Activated naive CD4-positive, alpha-beta T cell treated with anti-CD3 and anti-CD28 coated beads for 36 hours (primary cell): ENCODE measurements around the gene XRRA1. TPM values are rescaled to one million over a fixed set of nuclear protein-coding genes. Genes with fewer than 3 reads are reported as not detected.

Experiments used
- CTCF ChIA-PET: fragments of 350-600 bp; sonication (Branson Sonifier 250); formaldehyde crosslinking; loops from one replicate; lab custom pipeline; 2021; ENCODE audit warnings: antibody characterized with exemption; lab: Charles Lee
- DNase-seq: peaks from one replicate; pipeline ENCODE4 v3.0.0-alpha.2; 2020
- H3K27ac Mint-ChIP-seq: one replicate; pipeline ENCODE4 v1.8.0; 2021; ENCODE audit warnings: mild to moderate bottlenecking, mixed read lengths
- H3K27me3 Mint-ChIP-seq: one replicate; pipeline ENCODE4 v1.8.0; 2021; ENCODE audit warnings: low read depth, mixed read lengths
- H3K36me3 Mint-ChIP-seq: one replicate; pipeline ENCODE4 v1.8.0; 2021; ENCODE audit warnings: low read depth, mixed read lengths
- H3K4me1 Mint-ChIP-seq: one replicate; pipeline ENCODE4 v1.8.0; 2021; ENCODE audit warnings: low read depth, mixed read lengths
- H3K4me3 Mint-ChIP-seq: one replicate; pipeline ENCODE4 v1.8.0; 2021; ENCODE audit warnings: mild to moderate bottlenecking, moderate library complexity, mixed read lengths
- H3K9me3 Mint-ChIP-seq: one replicate; pipeline ENCODE4 v1.8.0; 2021; ENCODE audit warnings: mixed read lengths
- intact Hi-C: fragments of 100-400 bp; cut with micrococcal nuclease; formaldehyde crosslinking; loops from one replicate; pipeline ENCODE4 v1.15.1; 2023
- total RNA-seq, 2 experiments: library from RNA; stranded (reverse); gene quantifications; one replicate each; pipeline ENCODE4 v1.2.3, GENCODE V29; 2021

XRRA1 gene
- total RNA-seq, 2 experiments from 2014 or later = 5.0 to 9.5 TPM

DNA sequence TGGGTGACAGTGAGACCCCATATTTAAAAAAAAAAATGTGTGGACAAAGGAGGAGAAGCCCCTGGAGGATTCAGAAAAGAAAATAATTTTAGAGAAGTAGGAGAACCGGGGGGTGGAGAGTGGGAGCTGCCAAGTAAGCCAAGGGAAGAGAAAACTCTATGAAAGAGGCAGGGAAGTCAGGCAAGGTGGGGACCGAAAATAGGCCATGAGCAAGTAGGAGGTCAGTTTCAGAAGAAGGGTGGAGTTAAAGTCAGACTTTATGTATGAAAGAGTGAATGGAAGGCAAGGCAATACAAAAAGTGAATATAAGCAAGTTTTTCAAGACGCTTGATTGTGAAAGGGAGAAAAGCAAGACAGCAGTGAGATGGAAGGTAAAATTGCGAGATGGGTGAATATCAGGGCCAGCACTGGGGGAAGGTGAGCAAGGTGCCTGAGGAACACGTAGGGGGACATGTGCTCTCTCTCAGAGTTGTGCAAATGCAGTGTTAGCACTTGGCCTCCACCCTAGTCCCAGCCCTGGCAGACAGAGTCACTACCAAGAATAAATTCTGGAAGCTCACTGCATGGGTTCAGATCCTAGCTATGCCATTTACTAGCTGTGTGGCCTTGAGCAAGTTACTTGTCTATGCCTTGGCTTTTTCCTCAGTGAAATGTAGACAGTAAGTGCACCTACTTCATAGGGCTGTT lies 6.7 kb downstream of the XRRA1 start:
- H3K36me3 Mint-ChIP-seq = peaks cover 8% of the 10 kb centered on the region

GRCh38 chr11:74941492-74941891 lies 7.4 kb downstream of the XRRA1 start:
- Mint-ChIP-seq H3K4me1 (peaks cover 9% of the 10 kb centered on the region), H3K27ac (no peak overlapping the region), H3K36me3 (peaks cover 8% of the 10 kb centered on the region), H3K4me3 (no peak overlapping the region), H3K27me3 (no peaks in the 10 kb centered on the region), H3K9me3 (no peaks in the 10 kb centered on the region)
- intact Hi-C loops = loop anchor here (10.0 kb wide), 1 partner anchor 393 kb away; no protein-coding TSS in a partner anchor
- no peak for DNase-seq
- CTCF ChIA-PET = interaction anchor here (0.6 to 0.8 kb wide), 2 partner anchors 12 to 18 kb away, joined by 3 read pairs; no protein-coding TSS in a partner anchor

More for the DNA sequence above, 6.7 kb downstream of the XRRA1 start:
- Mint-ChIP-seq H3K4me1 (peaks cover 9% of the 10 kb centered on the region), H3K4me3 (no peak overlapping the region), H3K27me3 (no peaks in the 10 kb centered on the region), H3K9me3 (no peaks in the 10 kb centered on the region), H3K27ac (no peak overlapping the region)
- DNase-seq = no peak
- CTCF ChIA-PET = interaction anchor here (0.6 to 0.8 kb wide), 2 partner anchors 13 to 19 kb away, joined by 3 read pairs; no protein-coding TSS in a partner anchor
- intact Hi-C loops = loop anchor here (10.0 kb wide), 1 partner anchor 393 kb away; no protein-coding TSS in a partner anchor

DNA sequence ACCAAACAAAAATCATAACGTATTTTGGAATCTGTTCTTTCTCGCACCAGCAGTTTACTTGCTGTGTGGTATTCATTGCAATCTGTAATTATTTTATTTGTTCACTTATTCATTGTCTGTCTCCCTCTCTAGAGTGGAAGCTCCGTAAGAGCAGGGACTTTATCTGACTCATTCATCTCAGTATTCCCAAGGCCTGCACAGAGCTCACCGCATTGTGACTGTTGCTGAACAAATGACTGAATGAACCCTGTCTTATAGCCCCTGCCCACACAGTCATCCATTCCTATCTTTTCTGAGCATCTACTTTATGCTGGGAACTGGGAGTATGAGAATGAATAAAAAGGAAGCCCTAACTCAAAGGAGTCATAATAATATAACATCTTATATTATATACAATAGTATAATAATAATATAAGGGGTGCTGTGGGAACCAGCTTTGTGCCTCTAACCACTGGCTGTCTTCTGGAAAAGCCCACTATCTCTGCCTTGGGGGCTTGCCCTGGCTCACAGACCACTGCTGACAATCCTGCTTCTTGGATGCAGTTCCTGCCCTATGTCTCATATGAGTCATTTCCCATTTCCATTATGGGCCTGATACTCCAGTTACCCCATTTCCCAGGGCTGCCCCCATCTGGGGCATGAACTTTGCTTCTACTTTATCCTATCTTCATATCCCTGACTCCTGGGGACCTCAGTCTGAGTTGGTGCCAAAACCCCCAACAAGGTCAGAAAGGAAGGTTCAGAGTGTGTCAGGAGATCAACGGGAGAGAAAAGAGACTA lies 11.0 kb downstream of the XRRA1 start:
- intact Hi-C loops = no loop called here
- no peak overlapping the region for H3K4me3 Mint-ChIP-seq
- CTCF ChIA-PET = interaction anchor here (1.2 to 2.3 kb wide), 3 partner anchors 7 to 85 kb away, joined by 3 to 7 read pairs (median 6); no protein-coding TSS in a partner anchor
- peaks cover 8% of the 10 kb centered on the region for H3K36me3 Mint-ChIP-seq
- no peaks in the 10 kb centered on the region for H3K9me3 Mint-ChIP-seq
- H3K27me3 Mint-ChIP-seq = no peaks in the 10 kb centered on the region
- DNase-seq = no peak
- no peak overlapping the region for H3K27ac Mint-ChIP-seq
- H3K4me1 Mint-ChIP-seq = peaks cover 1% of the 10 kb centered on the region

GRCh38 chr11:74936976-74937375 lies 11.9 kb downstream of the XRRA1 start:
- H3K4me1 Mint-ChIP-seq = peaks cover 2% of the 10 kb centered on the region
- peaks cover 6% of the 10 kb centered on the region for H3K36me3 Mint-ChIP-seq
- H3K4me3 Mint-ChIP-seq = no peak overlapping the region
- no peaks in the 10 kb centered on the region for H3K27me3 Mint-ChIP-seq
- CTCF ChIA-PET = interaction anchor here (1.8 kb wide), 1 partner anchor 10 kb away, joined by 6 read pairs; no protein-coding TSS in a partner anchor
- no peak overlapping the region for H3K27ac Mint-ChIP-seq
- intact Hi-C loops = no loop called here
- no peak for DNase-seq
- no peaks in the 10 kb centered on the region for H3K9me3 Mint-ChIP-seq

- intact Hi-C loops = no loop called here
- Mint-ChIP-seq H3K27me3 (no peaks in the 10 kb centered on the region), H3K9me3 (no peaks in the 10 kb centered on the region), H3K27ac (no peak overlapping the region), H3K4me3 (no peak overlapping the region), H3K36me3 (peaks cover 5% of the 10 kb centered on the region), H3K4me1 (peaks cover 2% of the 10 kb centered on the region)
- DNase-seq = no peak
- CTCF ChIA-PET = interaction anchor here (1.0 to 1.8 kb wide), 2 partner anchors 10 to 269 kb away, joined by 3 to 6 read pairs; no protein-coding TSS in a partner anchor
These were observed 12.8 kb downstream of the XRRA1 start for GRCh38 chr11:74936087-74936486.

DNA sequence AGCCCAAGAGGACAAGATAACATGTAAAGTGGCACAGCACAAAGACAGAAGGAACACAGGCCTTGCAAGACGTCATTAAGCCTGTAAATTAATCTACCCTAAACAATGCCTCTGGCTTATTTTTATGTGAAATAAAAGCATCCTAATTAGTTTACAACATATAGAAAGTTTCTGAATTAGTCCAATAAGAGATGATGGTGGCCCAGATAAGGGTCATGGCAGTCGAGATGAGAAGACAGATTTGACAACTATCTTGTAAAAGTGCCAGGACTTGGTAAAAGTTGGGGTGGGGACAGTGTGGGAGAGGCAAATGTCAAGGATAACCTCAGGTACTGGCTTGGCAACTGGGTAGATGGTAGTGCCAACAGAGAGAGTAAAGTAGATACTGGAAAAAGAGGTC lies 13.6 kb downstream of the XRRA1 start:
- CTCF ChIA-PET = interaction anchor here (1.0 kb wide), 1 partner anchor 270 kb away, joined by 3 read pairs; no protein-coding TSS in a partner anchor
- intact Hi-C loops = no loop called here
- peaks cover 2% of the 10 kb centered on the region for H3K4me1 Mint-ChIP-seq
- H3K4me3 Mint-ChIP-seq = no peak overlapping the region
- DNase-seq = no peak
- H3K27me3 Mint-ChIP-seq = no peaks in the 10 kb centered on the region
- no peak overlapping the region for H3K27ac Mint-ChIP-seq
- H3K36me3 Mint-ChIP-seq = peaks cover 3% of the 10 kb centered on the region
- H3K9me3 Mint-ChIP-seq = no peaks in the 10 kb centered on the region

DNA sequence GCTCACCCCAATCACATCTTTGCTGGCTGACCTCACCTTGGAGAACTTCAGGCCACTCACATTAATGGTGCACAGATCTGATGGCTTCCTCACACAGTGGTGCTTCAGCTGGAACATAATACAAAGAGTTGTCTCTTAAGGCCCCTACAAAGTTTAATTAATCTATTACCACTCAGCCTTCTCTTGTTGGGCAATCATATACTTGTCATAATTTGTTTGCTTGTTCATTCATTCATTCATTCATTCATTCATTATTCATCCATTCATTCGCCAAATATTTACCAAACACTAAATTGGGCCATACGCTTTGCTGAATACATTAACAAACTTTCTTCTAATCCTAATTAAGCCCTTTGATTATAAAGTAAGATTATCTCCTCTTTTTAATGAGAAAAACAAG lies 15.1 kb downstream of the XRRA1 start:
- no peaks in the 10 kb centered on the region for H3K9me3 Mint-ChIP-seq
- H3K4me3 Mint-ChIP-seq = no peak overlapping the region
- intact Hi-C loops = no loop called here
- peaks cover 2% of the 10 kb centered on the region for H3K4me1 Mint-ChIP-seq
- peaks cover 2% of the 10 kb centered on the region for H3K36me3 Mint-ChIP-seq
- no peaks in the 10 kb centered on the region for H3K27me3 Mint-ChIP-seq
- no peak overlapping the region for H3K27ac Mint-ChIP-seq
- CTCF ChIA-PET = no interaction called here
- no peak for DNase-seq

GRCh38 chr11:74932797-74933196 lies 16.1 kb downstream of the XRRA1 start:
- Mint-ChIP-seq H3K9me3 (no peaks in the 10 kb centered on the region), H3K36me3 (peaks cover 2% of the 10 kb centered on the region), H3K27ac (no peak overlapping the region), H3K4me1 (peaks cover 2% of the 10 kb centered on the region), H3K27me3 (no peaks in the 10 kb centered on the region), H3K4me3 (no peak overlapping the region)
- intact Hi-C loops = no loop called here
- DNase-seq = no peak
- CTCF ChIA-PET = interaction anchor here (1.1 to 2.0 kb wide), 5 partner anchors 90 to 312 kb away, joined by 3 to 8 read pairs (median 3); no protein-coding TSS in a partner anchor

- H3K4me1 Mint-ChIP-seq = peaks cover 2% of the 10 kb centered on the region
- peaks cover 2% of the 10 kb centered on the region for H3K36me3 Mint-ChIP-seq
- H3K27ac Mint-ChIP-seq = no peak overlapping the region
- no peaks in the 10 kb centered on the region for H3K27me3 Mint-ChIP-seq
- CTCF ChIA-PET = interaction anchor here (0.5 to 2.0 kb wide), 11 partner anchors 22 to 881 kb away, joined by 3 to 8 read pairs (median 3); no protein-coding TSS in a partner anchor
- intact Hi-C loops = no loop called here
- no peaks in the 10 kb centered on the region for H3K9me3 Mint-ChIP-seq
- no peak for DNase-seq
- no peak overlapping the region for H3K4me3 Mint-ChIP-seq
These were observed 16.7 kb downstream of the XRRA1 start for GRCh38 chr11:74932169-74932568.

DNA sequence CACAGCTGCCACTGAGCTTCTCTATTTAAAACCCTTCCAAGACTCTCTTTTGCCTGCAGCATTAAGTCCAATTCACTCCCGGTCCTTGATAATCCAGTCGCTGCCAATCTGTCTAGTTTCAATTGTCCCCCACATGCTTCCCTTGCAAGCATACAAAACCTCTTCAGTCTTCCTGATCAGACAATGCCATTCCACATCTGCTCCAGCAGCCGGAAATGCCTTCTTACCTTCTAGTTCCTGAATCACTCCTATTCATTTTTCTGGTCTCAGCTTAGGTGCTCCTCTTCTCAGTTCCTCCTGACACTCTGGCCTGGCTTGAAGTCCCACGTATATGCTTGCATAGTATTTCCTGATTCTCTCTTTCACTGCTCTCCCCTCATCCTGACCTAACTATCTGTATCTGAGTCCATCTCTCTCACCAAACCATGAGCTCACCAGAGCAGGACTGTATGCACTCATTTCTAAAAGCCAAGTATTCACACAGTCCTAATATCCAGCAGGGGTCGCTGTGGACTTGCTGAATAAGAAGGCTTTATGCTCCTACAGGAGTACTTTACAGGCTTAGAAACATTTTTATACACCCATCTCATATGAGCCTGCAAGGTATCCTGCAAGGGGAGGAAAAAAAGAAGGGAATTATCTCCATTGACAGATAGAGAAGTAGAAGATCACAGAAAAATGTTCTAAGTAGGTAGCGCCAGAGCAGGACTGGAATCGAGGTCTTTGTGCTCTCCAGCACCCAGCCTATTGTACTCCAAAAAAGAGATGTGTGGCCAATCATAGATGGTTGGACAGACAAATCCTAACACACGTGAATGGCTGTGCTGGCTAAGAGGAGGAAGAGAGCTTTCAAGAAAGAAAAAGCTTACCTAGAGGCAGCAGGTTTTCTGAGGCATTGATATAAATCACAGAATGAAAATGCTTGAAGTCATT lies 19.2 kb downstream of the XRRA1 start:
- Mint-ChIP-seq H3K9me3 (no peaks in the 10 kb centered on the region), H3K36me3 (peaks cover 2% of the 10 kb centered on the region), H3K4me3 (no peak overlapping the region), H3K27ac (no peak overlapping the region), H3K27me3 (no peaks in the 10 kb centered on the region), H3K4me1 (peaks cover 2% of the 10 kb centered on the region)
- intact Hi-C loops = loop anchor here (1.0 to 2.0 kb wide), 7 partner anchors 59 to 319 kb away; partner anchors contain the start of genes NEU3 and TPBGL
- CTCF ChIA-PET = interaction anchor here (0.6 to 3.6 kb wide), 33 partner anchors 9 to 1563 kb away, joined by 3 to 25 read pairs (median 3); partner anchors contain the start of gene TPBGL
- peak; percentile 84 for DNase-seq

DNA sequence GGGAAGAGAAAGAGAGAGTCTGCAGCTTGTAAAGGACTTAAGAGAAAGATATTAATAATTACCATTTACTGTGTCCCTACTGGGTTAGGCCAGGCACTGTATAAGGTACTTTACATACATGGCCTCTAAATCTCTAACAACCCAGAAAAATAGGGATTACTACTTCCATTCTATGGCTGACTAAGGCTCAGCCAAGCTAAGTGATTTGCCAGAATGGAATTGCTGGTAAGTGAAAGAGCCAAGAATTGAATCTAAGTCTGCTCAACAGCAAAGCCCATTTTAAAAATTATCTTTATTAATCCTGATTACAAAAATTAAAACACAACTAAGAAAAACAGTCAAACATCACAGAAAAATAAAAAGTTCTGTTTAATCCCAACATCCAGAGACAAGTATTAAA lies 21.4 kb downstream of the XRRA1 start:
- peaks cover 2% of the 10 kb centered on the region for H3K4me1 Mint-ChIP-seq
- no peak overlapping the region for H3K27ac Mint-ChIP-seq
- H3K36me3 Mint-ChIP-seq = no peaks in the 10 kb centered on the region
- no peak for DNase-seq
- intact Hi-C loops = no loop called here
- CTCF ChIA-PET = interaction anchor here (1.2 kb wide), 2 partner anchors 105 to 277 kb away, joined by 3 to 4 read pairs; no protein-coding TSS in a partner anchor
- no peaks in the 10 kb centered on the region for H3K9me3 Mint-ChIP-seq
- H3K4me3 Mint-ChIP-seq = no peak overlapping the region
- no peaks in the 10 kb centered on the region for H3K27me3 Mint-ChIP-seq
